Amniotic epithelial cell (primary cell): ENCODE measurements around the gene LAMA3.
A peak's percentile ranks its signal among the peaks of the same experiment; 100 is the strongest.

Source experiments
- DNase-seq: peaks from one replicate; pipeline ENCODE4 v3.0.0-alpha.2; 2010; ENCODE audit warnings: low read depth

LAMA3 gene

DNA sequence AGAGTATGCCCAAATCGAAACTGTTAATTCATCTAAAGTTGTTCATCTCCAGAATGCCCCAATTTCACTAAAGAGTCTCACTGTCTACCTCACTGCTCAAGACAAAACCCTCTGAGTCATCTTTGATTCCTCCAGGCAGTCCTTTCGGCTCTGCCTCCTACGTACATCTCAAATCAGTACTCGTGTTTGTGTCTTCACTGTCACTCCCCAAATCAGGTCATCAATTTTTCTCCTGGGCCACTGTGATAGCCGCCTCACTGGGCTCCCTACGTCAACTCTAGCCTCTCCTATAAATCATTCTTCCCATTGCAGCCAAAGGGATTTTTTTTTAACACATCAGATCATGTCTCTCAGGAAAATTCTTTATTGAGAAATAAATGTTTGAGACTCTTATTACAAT is 283.2 kb downstream of the LAMA3 start:
- no peak for DNase-seq

DNA sequence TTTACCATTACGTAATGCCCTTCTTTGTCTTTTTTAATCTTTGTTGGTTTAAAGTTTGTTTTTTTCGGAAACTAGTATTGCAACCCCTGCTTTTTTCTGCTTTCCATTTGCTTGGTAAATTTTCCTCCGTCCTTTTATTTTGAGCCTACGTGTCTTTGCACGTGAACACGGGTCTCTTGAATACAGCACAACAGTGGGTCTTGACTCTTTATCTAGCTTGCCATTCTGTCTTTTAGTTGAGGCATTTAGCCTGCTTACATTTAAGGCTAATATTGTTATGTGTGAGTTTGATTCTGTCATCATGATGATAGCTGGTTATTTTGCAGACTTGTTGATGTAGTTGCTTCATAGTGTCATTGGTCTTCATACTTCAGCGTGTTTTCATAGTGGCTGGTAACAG is 287.9 kb downstream of the LAMA3 start:
- DNase-seq: no peak

DNA sequence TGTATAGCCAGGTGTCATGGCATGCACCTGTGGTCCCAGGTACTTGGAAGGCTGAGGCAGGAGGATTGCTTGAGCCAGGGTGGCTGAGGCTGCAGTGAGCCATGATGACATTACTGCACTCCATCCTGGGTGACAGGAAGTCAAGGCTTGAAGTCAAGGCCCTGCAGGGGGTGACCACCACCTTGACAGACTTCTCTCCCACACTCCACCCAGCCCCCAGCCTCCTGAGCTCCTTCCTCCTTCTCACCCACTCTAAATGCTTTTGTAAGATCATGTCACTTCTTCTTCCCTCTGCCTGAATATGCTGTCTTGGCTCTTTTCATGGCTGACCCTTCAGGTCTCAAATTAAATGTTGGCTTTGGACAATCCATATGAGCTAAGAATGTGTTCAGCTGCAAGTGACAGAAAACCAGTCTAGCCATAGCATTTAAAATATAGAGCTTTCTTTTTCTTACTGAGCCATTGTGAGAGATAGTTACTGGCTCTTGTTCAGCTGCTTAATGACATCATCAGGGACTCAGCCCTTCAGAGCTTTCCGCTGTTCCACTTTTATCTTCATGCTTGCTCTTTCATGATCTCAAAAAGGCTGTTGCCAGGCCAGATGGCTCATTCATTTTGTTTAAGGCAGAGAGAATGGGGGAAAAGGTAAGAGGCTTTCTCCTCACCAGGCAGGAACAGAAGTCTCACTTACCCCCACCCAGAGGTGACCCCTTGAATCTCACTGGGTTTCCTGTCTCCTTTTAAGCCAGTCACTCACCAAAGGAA is 288.6 kb downstream of the LAMA3 start:
- peak; percentile 63 for DNase-seq

DNA sequence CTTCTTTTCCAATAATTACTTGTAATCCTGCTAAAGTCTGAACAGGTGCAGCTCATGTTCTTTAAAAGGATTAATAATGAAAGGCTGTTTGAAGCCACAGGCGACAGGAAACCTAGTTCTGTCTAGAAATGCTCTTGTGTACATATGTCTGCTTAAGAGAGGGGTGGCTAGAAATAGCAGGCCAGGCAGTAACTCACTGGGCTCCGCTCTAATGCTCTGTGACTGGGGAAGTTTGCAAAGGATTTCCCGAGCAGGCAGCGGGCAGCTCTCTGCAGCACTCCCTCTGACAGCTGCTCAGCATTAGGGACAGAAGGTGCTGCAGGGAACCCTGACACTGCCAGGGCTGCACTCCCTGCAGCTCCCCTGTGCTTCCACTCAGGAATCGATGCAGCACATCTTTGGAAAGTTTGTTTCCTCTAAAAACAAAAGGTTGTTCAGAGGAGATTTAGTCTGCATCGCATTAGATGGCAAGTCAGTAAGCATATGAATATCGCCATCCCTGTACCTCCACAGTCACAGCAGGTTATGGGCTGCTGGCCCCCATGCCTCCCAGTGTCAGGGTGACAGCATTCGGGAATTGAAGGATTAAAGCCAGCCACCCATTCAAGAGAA is 292.2 kb downstream of the LAMA3 start:
- no peak for DNase-seq

DNA sequence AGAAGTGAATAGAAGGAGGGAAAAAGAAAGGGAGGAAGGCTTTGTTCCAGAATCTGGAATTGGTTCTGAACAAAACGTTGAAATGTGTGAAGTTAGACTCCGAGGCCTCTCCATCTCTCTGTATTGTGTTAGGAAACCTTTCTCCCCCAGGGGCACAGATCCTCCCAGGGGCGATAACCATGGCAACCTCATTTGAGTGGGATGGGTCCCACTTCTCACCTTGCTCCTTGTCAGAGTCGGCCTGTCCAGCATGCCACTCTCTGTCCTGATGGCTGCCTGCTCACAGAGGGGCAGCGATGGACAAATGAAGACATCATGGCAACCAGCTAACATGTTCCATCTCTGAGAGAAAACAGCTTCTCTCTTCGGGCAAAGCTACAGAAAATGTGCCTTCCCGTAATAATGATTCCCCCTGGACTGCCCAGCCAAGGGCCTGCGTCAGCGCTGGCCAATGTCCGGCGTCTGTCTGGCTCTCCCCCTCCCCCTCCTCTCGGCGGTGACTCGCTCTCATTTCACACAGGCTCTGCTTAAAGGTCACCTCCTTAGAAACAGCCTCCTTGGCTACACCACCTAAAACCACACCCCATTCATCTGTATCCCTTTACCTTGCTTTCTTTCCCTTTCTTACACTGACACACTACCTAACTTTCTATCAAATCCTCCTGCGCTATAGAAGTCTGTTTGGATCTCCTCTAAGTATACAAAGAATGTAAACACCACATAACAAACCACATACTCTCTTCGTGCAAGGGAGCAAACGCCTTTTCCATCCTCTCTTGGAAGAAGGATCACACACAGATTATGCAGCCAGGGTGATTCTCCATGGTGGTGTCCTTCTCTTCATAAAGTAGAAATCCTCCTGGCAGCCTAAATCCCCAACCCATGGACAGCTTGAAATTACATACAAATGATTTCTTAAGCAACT is 293.2 kb downstream of the LAMA3 start:
- peak; percentile 64 for DNase-seq

DNA sequence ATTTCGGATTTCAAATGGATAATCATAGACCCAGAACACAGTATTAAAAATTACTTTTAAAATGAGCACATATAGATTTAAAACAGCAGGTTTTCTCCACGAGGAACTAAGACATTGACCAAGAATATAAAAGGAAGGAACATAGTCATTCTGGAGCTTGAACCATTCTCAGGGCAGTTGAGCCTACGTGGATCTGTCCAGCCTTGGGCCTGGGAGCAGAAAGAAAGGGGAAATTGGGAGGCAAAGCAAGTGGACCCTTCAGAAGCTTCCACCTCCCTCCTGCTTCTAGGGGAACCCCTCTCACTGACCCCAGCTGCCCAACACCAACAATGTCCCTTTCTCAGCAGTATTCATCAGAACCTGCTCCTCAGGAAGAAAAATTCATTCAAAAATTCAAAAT is 293.9 kb downstream of the LAMA3 start:
- DNase-seq: no peak

DNA sequence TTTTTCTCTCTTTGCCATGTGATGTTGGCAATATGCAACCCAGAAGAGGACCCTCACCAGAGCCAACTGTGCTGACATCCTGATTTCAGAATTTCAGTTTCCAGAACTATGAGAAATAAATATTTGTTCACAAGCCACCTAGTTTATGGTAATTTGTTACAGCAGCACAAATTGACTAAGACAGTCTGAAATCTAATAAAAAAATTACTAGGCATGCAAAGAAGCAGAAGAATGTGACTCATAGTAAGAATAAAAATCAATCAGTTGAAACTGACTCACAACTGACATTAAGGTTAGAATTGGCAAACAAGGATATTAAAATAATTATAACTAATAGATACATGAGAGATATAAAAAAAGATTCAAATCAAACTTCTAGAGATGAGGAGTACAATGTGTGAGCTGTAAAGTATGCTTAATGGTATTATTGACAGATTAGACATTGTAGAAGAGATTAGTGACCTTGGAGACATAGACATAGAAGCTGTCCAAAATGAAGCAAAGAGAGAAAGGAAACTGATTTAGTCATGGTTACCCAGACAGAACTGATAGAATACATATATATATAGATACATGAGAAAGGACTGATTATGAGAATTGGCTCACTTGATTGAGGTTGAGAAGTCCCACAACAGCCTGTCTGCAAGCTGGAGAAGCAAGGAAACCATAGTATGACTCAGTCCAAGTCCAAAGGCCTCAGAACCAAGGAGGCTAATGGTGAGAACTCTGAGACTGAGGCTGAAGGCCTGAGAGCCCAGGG is 297.5 kb downstream of the LAMA3 start:
- DNase-seq: no peak

GRCh38 chr18:23990474-23991410 is 301.5 kb downstream of the LAMA3 start:
- DNase-seq: no peak

DNA sequence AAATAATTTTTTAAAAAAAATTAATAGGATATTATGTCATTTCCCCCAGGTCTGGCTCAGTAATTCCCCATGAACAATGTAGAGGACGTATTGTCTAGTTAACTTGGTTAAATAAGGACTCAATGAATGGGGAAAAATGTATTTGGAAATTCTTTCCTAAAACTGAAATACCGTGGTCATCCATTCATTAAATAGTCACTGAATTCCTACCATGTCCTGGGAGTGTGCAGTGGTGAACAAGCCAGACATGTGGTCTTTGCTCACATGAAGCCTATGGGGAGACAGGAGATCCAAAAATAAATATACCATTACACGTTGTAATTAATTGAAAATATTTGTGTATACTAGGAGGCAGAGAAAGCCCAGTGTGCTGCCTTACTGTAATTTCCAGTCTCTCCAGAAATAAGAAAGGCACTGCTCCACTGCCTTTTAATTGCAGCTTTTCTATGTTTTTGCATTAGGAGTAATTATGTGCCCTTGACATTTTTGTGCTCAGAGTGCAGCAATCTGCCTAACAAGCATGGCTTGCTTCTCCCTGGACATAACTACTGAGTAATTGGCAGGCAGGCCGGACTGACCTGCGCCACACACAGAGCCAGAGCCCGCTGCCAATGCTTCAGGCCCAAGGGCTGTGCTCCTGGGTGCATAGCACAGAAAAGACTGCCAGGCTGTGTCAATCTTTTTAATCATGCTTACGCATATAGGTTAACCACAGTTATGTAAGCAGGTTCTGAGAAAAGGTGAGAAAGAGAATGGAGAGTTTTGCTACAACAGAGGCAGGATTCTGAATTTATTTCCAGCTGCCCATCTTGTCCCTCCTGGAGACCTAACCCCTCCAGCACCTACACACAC is 303.1 kb downstream of the LAMA3 start:
- peak; percentile 38 for DNase-seq

DNA sequence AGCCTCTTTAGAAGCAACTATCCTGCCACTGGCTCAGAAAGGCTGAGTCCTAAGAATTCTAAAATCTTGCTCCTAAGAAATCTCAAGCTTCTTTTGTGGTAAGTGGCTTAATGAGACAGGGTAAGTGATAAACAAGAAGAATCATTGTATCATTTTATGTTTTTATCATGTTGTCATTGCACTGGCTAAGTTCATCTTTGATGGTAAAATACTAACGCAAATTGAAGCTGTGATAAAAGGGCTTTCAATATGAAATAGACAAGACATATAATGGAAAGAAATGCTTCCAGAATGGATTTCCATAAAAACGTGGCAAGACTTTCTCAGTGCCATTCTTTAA is 303.7 kb downstream of the LAMA3 start:
- DNase-seq: no peak

DNA sequence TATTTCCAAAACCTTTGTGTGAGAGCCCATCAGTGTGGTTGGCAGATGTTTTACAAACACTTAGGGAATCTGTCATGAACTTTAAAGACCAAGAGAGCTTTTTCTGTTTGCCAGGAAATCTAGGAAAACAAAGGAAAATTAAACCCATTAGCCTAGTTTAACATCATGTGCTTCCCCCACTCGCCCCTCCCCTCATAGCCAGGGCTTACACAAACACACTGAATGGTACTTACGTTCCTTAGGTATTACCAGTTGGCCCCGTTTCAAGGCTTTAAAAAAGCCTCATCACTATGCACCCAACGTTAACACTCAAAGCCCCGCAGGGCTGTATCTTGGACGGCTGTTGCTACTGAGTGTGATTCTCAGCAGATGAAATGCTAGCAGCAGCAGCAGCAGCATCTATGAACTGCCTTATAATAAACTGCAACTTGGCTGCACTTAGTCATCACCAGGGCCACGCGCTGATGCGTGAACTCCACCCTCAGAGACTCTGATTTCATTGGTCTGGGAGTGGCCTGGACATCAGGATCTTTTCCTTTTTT is 305.2 kb downstream of the LAMA3 start:
- DNase-seq: peak; percentile 78

DNA sequence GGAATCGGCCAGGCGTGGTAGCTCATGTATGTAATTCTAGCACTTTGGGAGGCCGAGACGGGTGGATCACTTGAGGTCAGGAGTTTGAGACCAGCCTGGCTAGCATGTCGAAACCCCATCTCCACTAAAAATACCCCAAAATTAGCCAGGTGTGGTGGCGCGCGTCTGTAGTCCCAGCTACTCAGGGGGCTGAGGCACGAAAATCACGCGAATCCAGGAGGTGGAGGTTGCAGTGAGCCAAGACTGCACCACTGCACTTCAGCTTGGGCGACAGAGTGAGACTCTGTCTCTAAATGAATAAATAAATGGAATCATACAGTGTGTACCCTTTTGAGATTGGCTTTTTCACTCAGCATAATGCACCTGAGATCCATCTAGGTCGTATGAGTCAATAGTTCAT is 305.9 kb downstream of the LAMA3 start:
- no peak for DNase-seq

- DNase-seq: no peak
Measured at GRCh38 chr18:23998018-23998417, 308.8 kb downstream of the LAMA3 start.

GRCh38 chr18:23998820-23999219 is 309.6 kb downstream of the LAMA3 start:
- no peak for DNase-seq

DNA sequence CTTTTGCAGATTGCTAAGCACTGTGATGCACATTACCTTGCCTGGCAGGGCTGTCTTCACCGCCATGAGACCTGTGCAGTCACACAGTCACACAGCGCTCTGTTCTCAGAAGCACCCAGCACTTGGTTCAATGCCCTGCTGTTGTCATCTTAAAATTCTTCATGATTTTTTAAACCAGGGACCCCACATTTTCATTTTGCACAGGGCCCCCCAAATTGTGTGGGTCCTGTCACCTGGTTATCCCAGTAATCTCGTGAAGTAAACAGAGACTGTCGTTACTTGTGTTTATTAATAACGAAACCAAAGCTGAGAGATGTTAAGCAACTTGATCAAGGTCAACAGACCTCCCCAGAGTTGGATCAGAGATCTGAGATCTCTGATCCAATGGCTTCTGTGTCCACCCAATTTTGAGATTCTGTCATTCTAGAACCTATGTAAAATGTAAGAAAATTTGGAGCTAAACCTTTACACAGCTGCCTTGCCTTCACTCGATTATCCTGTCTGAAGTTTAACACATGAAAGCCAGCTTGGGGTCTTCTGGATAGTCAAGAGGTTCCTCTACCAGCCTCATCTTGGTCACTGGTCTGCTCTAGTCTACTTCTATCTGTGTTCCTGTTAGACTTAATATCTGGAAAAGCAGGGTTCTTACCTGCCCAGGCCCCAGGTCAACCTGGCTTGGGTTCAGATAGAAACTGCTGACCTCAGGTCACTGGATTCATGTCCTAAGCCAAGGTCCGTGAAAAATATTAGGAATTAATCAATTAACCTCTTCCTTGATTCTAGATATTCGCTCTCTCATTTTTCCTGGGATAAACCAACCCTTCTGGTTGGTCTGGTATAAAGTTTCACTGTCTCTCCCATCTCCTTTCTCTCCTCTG is 311.6 kb downstream of the LAMA3 start:
- DNase-seq: no peak

DNA sequence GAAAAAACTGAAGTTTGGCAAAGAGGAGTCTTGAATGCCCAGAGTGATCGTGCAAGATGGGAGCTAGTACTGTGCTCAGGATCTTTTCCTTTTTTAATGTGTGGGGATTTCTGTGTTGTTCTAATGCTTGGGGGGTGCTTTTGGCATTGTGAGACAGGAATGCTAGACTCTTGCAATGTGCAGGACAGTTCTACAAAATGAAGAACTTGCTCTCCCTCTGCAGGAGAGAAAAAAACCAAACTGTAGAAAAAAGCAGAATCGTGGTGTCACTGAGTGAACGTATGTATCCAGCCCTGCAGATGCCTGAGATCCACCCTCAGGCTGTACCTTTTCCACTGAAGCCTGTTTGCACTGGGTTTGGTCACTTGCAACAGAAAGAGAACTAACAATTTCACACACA is 313.2 kb downstream of the LAMA3 start:
- no peak for DNase-seq

DNA sequence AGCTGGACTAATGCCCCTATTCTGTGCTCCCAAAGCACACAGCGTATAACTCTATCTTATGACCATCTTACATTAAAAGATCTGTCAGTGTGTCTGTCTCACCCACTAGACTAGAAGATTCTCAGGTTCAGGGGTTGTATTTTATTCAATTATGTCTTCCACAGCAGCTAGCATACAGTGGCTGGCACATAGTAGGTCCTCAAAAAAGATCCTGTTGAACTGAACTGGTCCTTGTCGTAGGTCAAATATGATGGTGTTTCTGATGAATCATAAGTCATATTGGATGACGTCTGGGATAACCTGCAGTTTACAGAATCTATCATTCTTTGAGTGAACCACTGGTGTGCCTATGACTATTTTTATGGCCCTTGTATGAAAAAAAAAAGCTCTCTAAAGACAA is 314.0 kb downstream of the LAMA3 start:
- no peak for DNase-seq

DNA sequence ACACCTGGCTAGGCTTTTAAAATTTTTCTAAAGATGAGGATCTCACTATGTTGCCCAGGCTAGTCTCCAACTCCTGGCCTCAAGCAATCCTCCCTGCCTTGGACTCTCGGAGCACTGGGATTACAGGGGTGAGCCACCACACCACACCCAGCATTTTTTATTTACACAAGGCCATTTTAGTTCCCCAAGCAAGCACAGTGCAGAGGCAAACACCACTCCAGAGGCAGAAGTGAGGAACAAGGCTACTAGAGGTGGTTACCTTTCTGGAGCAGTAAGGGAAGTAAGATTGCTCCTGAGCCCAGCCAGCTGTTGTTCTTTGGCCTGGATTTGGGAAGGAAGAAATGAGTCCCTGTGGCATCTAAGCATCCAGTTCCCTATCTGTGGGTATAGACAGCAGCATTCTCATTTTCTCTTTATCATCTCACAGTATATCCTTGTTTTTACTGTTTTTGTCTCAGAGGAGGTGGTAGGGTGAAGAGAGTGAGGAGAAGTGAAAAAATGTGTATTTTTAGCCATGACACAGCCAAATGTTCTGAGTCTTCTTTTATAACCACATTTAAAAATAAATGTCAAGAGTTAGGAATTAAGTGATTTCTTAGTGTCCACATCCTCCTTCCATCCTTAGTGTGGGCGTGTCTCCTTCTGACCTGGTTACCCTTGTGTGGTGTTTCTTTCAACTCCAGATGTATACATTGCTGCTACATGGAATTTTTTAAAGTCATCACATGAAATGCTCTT is 314.8 kb downstream of the LAMA3 start:
- DNase-seq: no peak
